Measurements from ENCODE around the gene UHRF1. TPM values are rescaled to one million over a fixed set of nuclear protein-coding genes. Genes with fewer than 3 reads are reported as not detected.

Gene UHRF1
- total and polyA plus RNA-seq, 2 of the 13 experiments (the other 11 are each of a cell fraction or from before 2014, with no cell fraction given) = 6.8 to 78.4 TPM

- TF ChIP-seq ZNF275 (CRISPR knock-in tag; IDR thresholded peaks at IDR 0.05; ENCODE audit: borderline replicate concordance) (no peak), ZNF501 (CRISPR knock-in tag; IDR thresholded peaks at IDR 0.05) (no peak), ZNF713 (CRISPR knock-in tag; IDR thresholded peaks at IDR 0.05) (no peak), SAP130 (CRISPR knock-in tag; IDR thresholded peaks at IDR 0.05; ENCODE audit: low read depth) (no peak), TBP (CRISPR knock-in tag; IDR thresholded peaks at IDR 0.05) (no peak), PBX3 (CRISPR knock-in tag; IDR thresholded peaks at IDR 0.05; ENCODE audit: borderline replicate concordance) (no peak), TCF7L2 (IDR thresholded peaks at IDR 0.05; ENCODE audit: low read depth, low read length) (no peak), HNF4G (IDR thresholded peaks at IDR 0.05; ENCODE audit: borderline replicate concordance, low read depth, low read length) (no peak), HNF4G (CRISPR knock-in tag; IDR thresholded peaks at IDR 0.05; ENCODE audit: borderline replicate concordance, low read depth) (no peak; the same call in 1 of the 2 replicates), MEF2D (CRISPR knock-in tag; IDR thresholded peaks at IDR 0.05) (no peak), ZNF33B (CRISPR knock-in tag; IDR thresholded peaks at IDR 0.05) (no peak), IRX3 (CRISPR knock-in tag; IDR thresholded peaks at IDR 0.05; ENCODE audit: borderline replicate concordance, low read depth) (no peak), SP5 (CRISPR knock-in tag; IDR thresholded peaks at IDR 0.05; ENCODE audit: borderline replicate concordance, low read depth) (no peak), XRCC5 (optimal IDR thresholded peaks at IDR 0.05; ENCODE audit: low read length) (no peak), POGZ (CRISPR knock-in tag; IDR thresholded peaks at IDR 0.05) (no peak), ZSCAN12 (CRISPR knock-in tag; IDR thresholded peaks at IDR 0.05) (no peak), MIER3 (CRISPR knock-in tag; IDR thresholded peaks at IDR 0.05; ENCODE audit: borderline replicate concordance) (no peak), TFAP4 (IDR thresholded peaks at IDR 0.05; ENCODE audit: borderline replicate concordance, low read depth) (peak; percentile 53; the same call in 1 of the 2 replicates), ATAD3A (CRISPR knock-in tag; IDR thresholded peaks at IDR 0.05) (no peak), BCL6 (CRISPR knock-in tag; IDR thresholded peaks at IDR 0.05) (no peak)
- TF ChIP-seq, protein P1, sequence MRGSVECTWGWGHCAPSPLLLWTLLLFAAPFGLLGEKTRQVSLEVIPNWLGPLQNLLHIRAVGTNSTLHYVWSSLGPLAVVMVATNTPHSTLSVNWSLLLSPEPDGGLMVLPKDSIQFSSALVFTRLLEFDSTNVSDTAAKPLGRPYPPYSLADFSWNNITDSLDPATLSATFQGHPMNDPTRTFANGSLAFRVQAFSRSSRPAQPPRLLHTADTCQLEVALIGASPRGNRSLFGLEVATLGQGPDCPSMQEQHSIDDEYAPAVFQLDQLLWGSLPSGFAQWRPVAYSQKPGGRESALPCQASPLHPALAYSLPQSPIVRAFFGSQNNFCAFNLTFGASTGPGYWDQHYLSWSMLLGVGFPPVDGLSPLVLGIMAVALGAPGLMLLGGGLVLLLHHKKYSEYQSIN (CRISPR knock-in tag; IDR thresholded peaks at IDR 0.05; ENCODE audit: borderline replicate concordance) = no peak
- TF ChIP-seq, protein P2, sequence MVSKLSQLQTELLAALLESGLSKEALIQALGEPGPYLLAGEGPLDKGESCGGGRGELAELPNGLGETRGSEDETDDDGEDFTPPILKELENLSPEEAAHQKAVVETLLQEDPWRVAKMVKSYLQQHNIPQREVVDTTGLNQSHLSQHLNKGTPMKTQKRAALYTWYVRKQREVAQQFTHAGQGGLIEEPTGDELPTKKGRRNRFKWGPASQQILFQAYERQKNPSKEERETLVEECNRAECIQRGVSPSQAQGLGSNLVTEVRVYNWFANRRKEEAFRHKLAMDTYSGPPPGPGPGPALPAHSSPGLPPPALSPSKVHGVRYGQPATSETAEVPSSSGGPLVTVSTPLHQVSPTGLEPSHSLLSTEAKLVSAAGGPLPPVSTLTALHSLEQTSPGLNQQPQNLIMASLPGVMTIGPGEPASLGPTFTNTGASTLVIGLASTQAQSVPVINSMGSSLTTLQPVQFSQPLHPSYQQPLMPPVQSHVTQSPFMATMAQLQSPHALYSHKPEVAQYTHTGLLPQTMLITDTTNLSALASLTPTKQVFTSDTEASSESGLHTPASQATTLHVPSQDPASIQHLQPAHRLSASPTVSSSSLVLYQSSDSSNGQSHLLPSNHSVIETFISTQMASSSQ (IDR thresholded peaks at IDR 0.05; ENCODE audit: low read depth) = no peak
- TF ChIP-seq, protein P2 (CRISPR knock-in tag; IDR thresholded peaks at IDR 0.05; ENCODE audit: borderline replicate concordance) = peak; percentile 45; the same call in 1 of the 2 replicates
Measured at GRCh38 chr19:4909156-4909896, at the start of gene UHRF1 (continued).
